ENCODE results near the gene SBF2. TPM values are rescaled to one million over a fixed set of nuclear protein-coding genes. Genes with fewer than 3 reads are reported as not detected.
A peak's percentile ranks its signal among the peaks of the same experiment; 100 is the strongest.

Gene SBF2
- total RNA-seq, 1 experiment from 2014 or later = 30.2 TPM

DNA sequence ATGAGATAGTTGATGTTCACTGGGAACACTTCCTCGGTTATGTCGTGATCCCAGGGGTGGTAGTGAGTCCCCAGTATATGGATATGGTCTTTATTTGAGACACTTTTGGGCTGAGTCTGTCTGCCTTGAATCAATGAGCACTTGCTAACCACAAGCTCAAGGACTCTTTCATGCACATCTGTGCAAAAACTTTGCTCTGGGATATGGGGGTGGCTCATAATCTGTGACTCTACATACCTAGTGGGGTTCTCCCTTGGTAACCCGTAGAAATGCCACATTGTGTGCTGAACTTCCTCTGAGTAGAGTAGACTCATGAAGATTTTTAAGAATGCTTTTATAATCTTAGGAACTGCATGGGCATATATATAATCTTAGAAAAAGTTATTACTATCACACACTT is 560.8 kb downstream of the SBF2 start:
- no CpG with 5 or more reads among the region's 3 CpGs for WGBS (ENCODE audit: extremely low coverage, insufficient read length, low lambda C conversion rate)

More for the DNA sequence above, 560.8 kb downstream of the SBF2 start:
- Histone ChIP-seq H3K9me3 (ENCODE audit: control insufficient read depth, low read depth, low read length) (no peaks in the 10 kb centered on the region), H3K4me1 (ENCODE audit: insufficient read depth, low read length) (no peaks in the 10 kb centered on the region), H2BK20ac (ENCODE audit: low read depth, low read length, poor library complexity, severe bottlenecking) (peak overlapping the region; percentile 60), H3K79me1 (ENCODE audit: insufficient read depth, low read depth, low read length, poor library complexity, severe bottlenecking) (no peaks in the 10 kb centered on the region), H3K79me2 (ENCODE audit: insufficient read depth, low read length) (no peaks in the 10 kb centered on the region), H4K8ac (replicated peaks; ENCODE audit: insufficient read length, low read depth, low read length) (no peak overlapping the region), H3K27ac (ENCODE audit: insufficient read length, low read depth, low read length) (no peak overlapping the region), H2BK120ac (ENCODE audit: low read depth, low read length, poor library complexity, severe bottlenecking) (no peak overlapping the region), H3K56ac (ENCODE audit: insufficient read length, low read depth, low read length) (no peak overlapping the region), H2BK15ac (ENCODE audit: low read depth, low read length) (no peak overlapping the region), H2AFZ (ENCODE audit: low read length) (no peak overlapping the region), H2BK12ac (ENCODE audit: insufficient read length, low read depth, low read length) (no peak overlapping the region), H3K4me2 (ENCODE audit: insufficient read depth, insufficient read length, low read length) (no peak overlapping the region), H4K91ac (ENCODE audit: insufficient read length, low read depth, low read length) (no peak overlapping the region), H2AK5ac (ENCODE audit: insufficient read length, low read length) (no peak overlapping the region), H3K23ac (ENCODE audit: insufficient read length, low read depth, low read length) (no peak overlapping the region), H3T11ph (ENCODE audit: low read length) (no peak overlapping the region), H2BK5ac (ENCODE audit: insufficient read length, low read length) (no peak overlapping the region), H3K18ac (ENCODE audit: insufficient read length, low read depth, low read length) (no peak overlapping the region), H3K27me3 (ENCODE audit: insufficient read depth, low read length) (no peaks in the 10 kb centered on the region), H4K20me1 (ENCODE audit: control insufficient read depth, insufficient read depth, insufficient read length) (no peaks in the 10 kb centered on the region), H3K23me2 (ENCODE audit: insufficient read length, low read depth, low read length, poor library complexity, severe bottlenecking) (no peaks in the 10 kb centered on the region), H3K4ac (ENCODE audit: low read depth, low read length) (no peak overlapping the region), H4K5ac (ENCODE audit: insufficient read length, low read depth, low read length) (no peak overlapping the region), H3K14ac (ENCODE audit: insufficient read depth, low read length) (no peak overlapping the region), H3K9ac (ENCODE audit: extremely low read depth, insufficient read length, low read length) (no peak overlapping the region)
- H3K9me3 Mint-ChIP-seq = no peaks in the 10 kb centered on the region
- peaks cover 27 to 65% (median 50%) of the 10 kb centered on the region in 3 experiments; a peak in 6 of 7 replicates for H3K36me3 Mint-ChIP-seq (ENCODE audit: insufficient read depth in 1 of 3, low read depth in 3 of 3)
- H3K4me3 Mint-ChIP-seq = no peak overlapping the region
- DNase-seq = no peak
- no peak overlapping the region for H3K27ac Mint-ChIP-seq
- H3K4me1 Mint-ChIP-seq = peaks cover 3 to 7% of the 10 kb centered on the region in 2 experiments; a peak in 2 of 4 replicates
- no peak for TF ChIP-seq CTCF (conservative IDR thresholded peaks at IDR 0.05)
- no peaks in the 10 kb centered on the region for H3K27me3 Mint-ChIP-seq (ENCODE audit: low read depth)

Data from H9 (cell line).